Thymus (tissue), 11 donors: ENCODE measurements around the gene PPAT. TPM values are rescaled to one million over a fixed set of nuclear protein-coding genes. Genes with fewer than 3 reads are reported as not detected.
"Not testable (repeated sequence)": the region's sequence is repeated elsewhere in the genome, so short reads cannot be mapped to it uniquely, and the experiment has no call there.

ENCODE experiments used
- DNase-seq, 9 donors: peaks; one replicate each; pipeline ENCODE4 v3.0.0-alpha.2; 2013; ENCODE audit warnings: low spot score in 9 of 9, low read depth in 6 of 9, missing footprints in 1 of 9
- H3K27ac ChIP-seq, 2 donors: one replicate each; pipeline ENCODE4 v1.5.1; 2013; ENCODE audit warnings: control low read depth in 1 of 2, low read depth in 1 of 2, low read length in 1 of 2, mild to moderate bottlenecking in 1 of 2, moderate library complexity in 1 of 2
- H3K27me3 ChIP-seq, 2 donors: one replicate each; pipeline ENCODE4 v1.5.1; 2013; ENCODE audit warnings: low read length in 1 of 2; ENCODE audit not compliant: control insufficient read depth in 2 of 2, insufficient read depth in 1 of 2
- H3K36me3 ChIP-seq, 2 donors: one replicate each; pipeline ENCODE4 v1.5.1; 2013; ENCODE audit warnings: low read length in 1 of 2, mild to moderate bottlenecking in 1 of 2, moderate library complexity in 1 of 2; ENCODE audit not compliant: control insufficient read depth in 2 of 2, insufficient read depth in 2 of 2
- H3K4me1 ChIP-seq, 2 donors: one replicate each; pipeline ENCODE4 v1.5.1; 2013; ENCODE audit warnings: low read length in 2 of 2; ENCODE audit not compliant: control insufficient read depth in 2 of 2, insufficient read depth in 2 of 2
- H3K4me3 ChIP-seq, 2 donors: one replicate each; pipeline ENCODE4 v1.5.1; 2013; ENCODE audit warnings: low read length in 2 of 2, control low read depth in 1 of 2, mild to moderate bottlenecking in 1 of 2
- H3K9me3 ChIP-seq, 2 donors: one replicate each; pipeline ENCODE4 v1.5.1; 2013; ENCODE audit warnings: low read length in 1 of 2, mild to moderate bottlenecking in 1 of 2; ENCODE audit not compliant: control insufficient read depth in 2 of 2, insufficient read depth in 1 of 2
- WGBS: extraction: QIAGEN DNeasy Blood & Tissue Kit; methylation state at CpG from one replicate; pipeline ENCODE4 v1.1.7; 2013; 5-methylcytosine and 5-hydroxymethylcytosine counted together
- polyA plus RNA-seq: library from polyadenylated mRNA; stranded (reverse); fragments of 200-250 nt; gene quantifications from one replicate; pipeline ENCODE4 v1.2.3, GENCODE V29; 2013
- total RNA-seq: library from RNA; stranded (reverse); fragments of 120-200 nt; gene quantifications from one replicate; pipeline ENCODE4 v1.2.4, GENCODE V29; 2013
- donor health status: healthy.

PPAT gene
- total and polyA plus RNA-seq, 2 donors: 6.7 to 18.3 TPM

GRCh38 chr4:56374956-56375355, 60.5 kb downstream of the PPAT start:
- no peak for DNase-seq
- no peaks in the 10 kb centered on the region for H3K36me3 ChIP-seq
- H3K4me1 ChIP-seq: no peaks in the 10 kb centered on the region
- no peaks in the 10 kb centered on the region for H3K9me3 ChIP-seq
- H3K4me3 ChIP-seq: no peak overlapping the region
- WGBS: 98% methylated on average over 1 of the region's 1 CpG
- no peaks in the 10 kb centered on the region for H3K27me3 ChIP-seq
- no peak overlapping the region for H3K27ac ChIP-seq

GRCh38 chr4:56372774-56373173, 62.6 kb downstream of the PPAT start:
- Histone ChIP-seq H3K9me3 (no peaks in the 10 kb centered on the region), H3K4me1 (no peaks in the 10 kb centered on the region), H3K4me3 (no peak overlapping the region), H3K27ac (no peak overlapping the region), H3K27me3 (no peaks in the 10 kb centered on the region), H3K36me3 (peaks cover 0 to 8% of the 10 kb centered on the region in 2 donors)
- no peak for DNase-seq
- 98% methylated on average over 1 of the region's 1 CpG for WGBS

GRCh38 chr4:56371426-56372220, 63.8 kb downstream of the PPAT start:
- Histone ChIP-seq H3K9me3 (no peaks in the 10 kb centered on the region), H3K27me3 (no peaks in the 10 kb centered on the region), H3K4me3 (no peak overlapping the region), H3K36me3 (peaks cover 0 to 8% of the 10 kb centered on the region in 2 donors), H3K27ac (no peak overlapping the region), H3K4me1 (no peaks in the 10 kb centered on the region)
- 93% methylated on average over 8 of the region's 8 CpGs for WGBS
- no peak for DNase-seq

DNA sequence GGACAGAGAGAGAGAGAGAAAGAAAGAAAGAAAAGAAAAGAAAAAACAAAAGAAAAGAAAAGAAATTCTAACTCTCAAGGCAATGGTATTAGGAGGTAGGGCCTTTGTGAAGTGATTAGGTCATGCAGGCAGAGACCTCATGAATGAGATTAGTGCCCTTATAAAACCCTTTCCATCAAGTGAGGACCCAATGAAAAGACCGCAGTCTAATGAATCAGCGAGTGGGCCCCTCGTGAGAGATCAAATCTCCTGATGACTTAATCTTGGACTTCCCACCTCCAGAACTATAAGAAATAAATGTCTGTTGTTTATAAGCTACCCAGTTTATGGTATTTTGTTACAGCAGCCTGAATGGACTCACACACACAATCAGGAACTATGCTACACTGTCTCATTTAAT, 65.0 kb downstream of the PPAT start:
- no peak overlapping the region for H3K27ac ChIP-seq
- H3K4me3 ChIP-seq: no peak overlapping the region
- 97% methylated on average over 3 of the region's 3 CpGs for whole genome bisulfite sequencing
- H3K4me1 ChIP-seq: no peaks in the 10 kb centered on the region
- no peaks in the 10 kb centered on the region for H3K27me3 ChIP-seq
- H3K9me3 ChIP-seq: no peaks in the 10 kb centered on the region
- DNase-seq: no peak
- H3K36me3 ChIP-seq: peaks cover 0 to 8% of the 10 kb centered on the region in 2 donors

- H3K4me1 ChIP-seq, H3K27ac ChIP-seq, H3K9me3 ChIP-seq, H3K36me3 ChIP-seq, H3K27me3 ChIP-seq, H3K4me3 ChIP-seq, DNase-seq: not testable (repeated sequence)
- 94% methylated on average over 12 of the region's 12 CpGs for WGBS
Observed at GRCh38 chr4:56362981-56363380, 72.4 kb downstream of the PPAT start.

- DNase-seq: no peak
- Histone ChIP-seq H3K4me3 (no peak overlapping the region), H3K9me3 (peaks cover 1 to 9% of the 10 kb centered on the region in 2 donors), H3K4me1 (no peaks in the 10 kb centered on the region), H3K36me3 (peaks cover 0 to 6% of the 10 kb centered on the region in 2 donors), H3K27me3 (no peaks in the 10 kb centered on the region), H3K27ac (no peak overlapping the region)
Observed at GRCh38 chr4:56360071-56360470, 75.3 kb downstream of the PPAT start.

GRCh38 chr4:56356650-56357049, 78.8 kb downstream of the PPAT start:
- no peak for DNase-seq
- H3K27me3 ChIP-seq: no peaks in the 10 kb centered on the region
- no peaks in the 10 kb centered on the region for H3K4me1 ChIP-seq
- H3K36me3 ChIP-seq: peaks cover 0 to 6% of the 10 kb centered on the region in 2 donors
- H3K9me3 ChIP-seq: no peaks in the 10 kb centered on the region
- no peak overlapping the region for H3K27ac ChIP-seq
- WGBS: 98% methylated on average over 9 of the region's 9 CpGs
- H3K4me3 ChIP-seq: no peak overlapping the region

DNA sequence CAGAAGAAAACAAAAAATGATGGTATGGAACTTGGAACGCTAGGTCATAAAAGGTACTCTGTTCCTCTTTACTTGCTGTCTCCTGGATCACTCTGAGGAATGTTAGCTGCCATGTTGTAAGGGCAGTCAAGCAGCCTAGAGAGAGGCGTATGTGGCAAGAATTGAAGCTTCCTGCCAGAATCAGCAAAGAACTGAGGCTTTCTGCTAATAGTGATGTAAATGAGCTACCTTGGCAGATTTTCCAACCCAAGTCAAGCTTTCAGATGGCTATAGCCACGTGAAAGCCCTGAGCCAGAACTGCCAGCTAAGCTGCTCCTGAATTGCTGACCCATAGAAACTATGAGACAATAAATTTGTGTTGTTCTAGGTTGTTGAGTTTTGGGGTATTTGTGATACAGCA, 86.8 kb downstream of the PPAT start:
- WGBS: 97% methylated on average over 3 of the region's 3 CpGs

GRCh38 chr4:56345458-56345857, 90.0 kb downstream of the PPAT start:
- Histone ChIP-seq H3K36me3 (peaks cover 0 to 4% of the 10 kb centered on the region in 2 donors), H3K27me3 (no peaks in the 10 kb centered on the region), H3K4me3 (no peak overlapping the region), H3K9me3 (no peaks in the 10 kb centered on the region), H3K27ac (no peak overlapping the region), H3K4me1 (no peaks in the 10 kb centered on the region)
- WGBS: 96% methylated on average over 4 of the region's 4 CpGs
- no peak for DNase-seq

More for the DNA sequence above, 86.8 kb downstream of the PPAT start:
- Histone ChIP-seq H3K36me3 (peaks cover 0 to 4% of the 10 kb centered on the region in 2 donors), H3K9me3 (no peaks in the 10 kb centered on the region), H3K27ac (no peak overlapping the region), H3K4me1 (no peaks in the 10 kb centered on the region), H3K4me3 (no peak overlapping the region), H3K27me3 (no peaks in the 10 kb centered on the region)
- no peak for DNase-seq
